ENCODE data around the gene ABRACL.
"Not testable (repeated sequence)": the region's sequence is repeated elsewhere in the genome, so short reads cannot be mapped to it uniquely, and the experiment has no call there.

The ABRACL gene

GRCh38 chr6:139028658-139029469, at the start of gene ABRACL:
Gene ABRACL (plus strand): TSS chr6:139028745. CDS start chr6:139034161, 5,416 bp downstream.
- H3K27ac Mint-ChIP-seq, result peak within 1 kb of the TSS; percentile 96
- H3K27me3 Mint-ChIP-seq, result no peaks in the 10 kb centered on the region
- no peaks in the 10 kb centered on the region for H3K9me3 Mint-ChIP-seq
- H3K4me3 Mint-ChIP-seq, result no peak within 1 kb of the TSS
- peaks cover 9% of the 10 kb centered on the region for H3K36me3 Mint-ChIP-seq (ENCODE audit: low read depth)
- DNase-seq (peak; percentile 83), ATAC-seq (peak; percentile 84)
- H3K4me1 Mint-ChIP-seq, result peaks cover 26% of the 10 kb centered on the region

- Mint-ChIP-seq H3K27ac (no peak overlapping the region), H3K27me3 (no peaks in the 10 kb centered on the region), H3K36me3 (ENCODE audit: low read depth) (peaks cover 2% of the 10 kb centered on the region), H3K4me3 (no peak overlapping the region), H3K4me1 (peaks cover 46% of the 10 kb centered on the region), H3K9me3 (no peaks in the 10 kb centered on the region)
- ATAC-seq (no peak), DNase-seq (no peak)
Measured at GRCh38 chr6:138979365-138979764, 49.2 kb upstream of the ABRACL start.

GRCh38 chr6:138979813-138980668, 48.5 kb upstream of the ABRACL start:
- ATAC-seq (peak; percentile 17), DNase-seq (no peak)
- peaks cover 2% of the 10 kb centered on the region for H3K36me3 Mint-ChIP-seq (ENCODE audit: low read depth)
- no peak overlapping the region for H3K4me3 Mint-ChIP-seq
- H3K9me3 Mint-ChIP-seq, result no peaks in the 10 kb centered on the region
- no peaks in the 10 kb centered on the region for H3K27me3 Mint-ChIP-seq
- no peak overlapping the region for H3K27ac Mint-ChIP-seq
- peaks cover 42% of the 10 kb centered on the region for H3K4me1 Mint-ChIP-seq

GRCh38 chr6:138981416-138981815, 47.1 kb upstream of the ABRACL start:
- no peak for DNase-seq
- ATAC-seq, result no peak
- Mint-ChIP-seq H3K4me3 (no peak overlapping the region), H3K27me3 (no peaks in the 10 kb centered on the region), H3K9me3 (no peaks in the 10 kb centered on the region), H3K4me1 (peaks cover 39% of the 10 kb centered on the region), H3K27ac (no peak overlapping the region), H3K36me3 (ENCODE audit: low read depth) (peaks cover 2% of the 10 kb centered on the region)

GRCh38 chr6:138986578-138986977, 42.0 kb upstream of the ABRACL start:
- no peak overlapping the region for H3K4me3 Mint-ChIP-seq
- peak; percentile 15 for ATAC-seq
- H3K27ac Mint-ChIP-seq, result peak overlapping the region; percentile 61
- no peaks in the 10 kb centered on the region for H3K27me3 Mint-ChIP-seq
- no peaks in the 10 kb centered on the region for H3K9me3 Mint-ChIP-seq
- H3K4me1 Mint-ChIP-seq, result peaks cover 17% of the 10 kb centered on the region
- H3K36me3 Mint-ChIP-seq (ENCODE audit: low read depth), result no peaks in the 10 kb centered on the region
- no peak for DNase-seq

- no peak for ATAC-seq
- peaks cover 11% of the 10 kb centered on the region for H3K4me1 Mint-ChIP-seq
- H3K27me3 Mint-ChIP-seq, result no peaks in the 10 kb centered on the region
- H3K36me3 Mint-ChIP-seq (ENCODE audit: low read depth), result no peaks in the 10 kb centered on the region
- H3K27ac Mint-ChIP-seq, result peak overlapping the region; percentile 70
- H3K9me3 Mint-ChIP-seq, result no peaks in the 10 kb centered on the region
- no peak overlapping the region for H3K4me3 Mint-ChIP-seq
- DNase-seq, result no peak
Measured at GRCh38 chr6:138987080-138987642, 41.4 kb upstream of the ABRACL start.

- DNase-seq, result peak; percentile 96
- Mint-ChIP-seq H3K36me3 (ENCODE audit: low read depth) (no peaks in the 10 kb centered on the region), H3K4me1 (peaks cover 12% of the 10 kb centered on the region), H3K27me3 (no peaks in the 10 kb centered on the region), H3K4me3 (peak within 1 kb of the TSS; percentile 84), H3K27ac (peak within 1 kb of the TSS; percentile 88), H3K9me3 (no peaks in the 10 kb centered on the region)
- ATAC-seq, result peak; percentile 94
Measured at GRCh38 chr6:138987643-138988468, 40.7 kb upstream of the ABRACL start, which contains the start of gene REPS1. Gene REPS1 (minus strand): TSS chr6:138988253. CDS start chr6:138987682, 571 bp downstream.

- Mint-ChIP-seq H3K4me1 (peaks cover 17% of the 10 kb centered on the region), H3K27ac (peak overlapping the region; percentile 88), H3K27me3 (no peaks in the 10 kb centered on the region), H3K9me3 (no peaks in the 10 kb centered on the region), H3K36me3 (ENCODE audit: low read depth) (no peaks in the 10 kb centered on the region), H3K4me3 (peak overlapping the region; percentile 84)
- ATAC-seq, result peak; percentile 4
- no peak for DNase-seq
Measured at GRCh38 chr6:138988469-138988834, 40.1 kb upstream of the ABRACL start.

GRCh38 chr6:138989098-138989983, 39.2 kb upstream of the ABRACL start:
- peak overlapping the region; percentile 16 for H3K27ac Mint-ChIP-seq
- peaks cover 19% of the 10 kb centered on the region for H3K4me1 Mint-ChIP-seq
- no peaks in the 10 kb centered on the region for H3K36me3 Mint-ChIP-seq (ENCODE audit: low read depth)
- H3K27me3 Mint-ChIP-seq, result no peaks in the 10 kb centered on the region
- H3K4me3 Mint-ChIP-seq, result peak overlapping the region; percentile 84
- H3K9me3 Mint-ChIP-seq, result no peaks in the 10 kb centered on the region
- no peak for ATAC-seq
- DNase-seq, result no peak

GRCh38 chr6:138991206-138991605, 37.3 kb upstream of the ABRACL start:
- Mint-ChIP-seq H3K27me3 (no peaks in the 10 kb centered on the region), H3K36me3 (ENCODE audit: low read depth) (no peaks in the 10 kb centered on the region), H3K27ac (no peak overlapping the region), H3K4me1 (peaks cover 19% of the 10 kb centered on the region), H3K9me3 (no peaks in the 10 kb centered on the region), H3K4me3 (no peak overlapping the region)
- DNase-seq, result no peak
- ATAC-seq, result no peak

GRCh38 chr6:138992965-138993364, 35.6 kb upstream of the ABRACL start:
- not testable (repeated sequence) for H3K4me3 Mint-ChIP-seq; ATAC-seq; H3K27ac Mint-ChIP-seq; H3K9me3 Mint-ChIP-seq; DNase-seq; H3K36me3 Mint-ChIP-seq (ENCODE audit: low read depth); H3K27me3 Mint-ChIP-seq
- H3K4me1 Mint-ChIP-seq, result peaks cover 19% of the 10 kb centered on the region

- not testable (repeated sequence) for H3K4me3 Mint-ChIP-seq; H3K27ac Mint-ChIP-seq; H3K27me3 Mint-ChIP-seq; H3K36me3 Mint-ChIP-seq (ENCODE audit: low read depth); H3K9me3 Mint-ChIP-seq; DNase-seq; ATAC-seq
- peaks cover 17% of the 10 kb centered on the region for H3K4me1 Mint-ChIP-seq
Measured at GRCh38 chr6:138993410-138993809, 35.1 kb upstream of the ABRACL start.

- Mint-ChIP-seq H3K36me3 (ENCODE audit: low read depth) (no peaks in the 10 kb centered on the region), H3K27me3 (no peaks in the 10 kb centered on the region), H3K4me3 (no peak overlapping the region), H3K27ac (no peak overlapping the region), H3K9me3 (no peaks in the 10 kb centered on the region), H3K4me1 (peaks cover 8% of the 10 kb centered on the region)
- no peak for ATAC-seq
- DNase-seq, result no peak
Measured at GRCh38 chr6:138996524-138996923, 32.0 kb upstream of the ABRACL start.
